ENCODE measurements around the gene CCP110. TPM values are rescaled to one million over a fixed set of nuclear protein-coding genes. Genes with fewer than 3 reads are reported as not detected.

CCP110 gene
- total RNA-seq = 10 to 100 TPM in 1 of 2 donors, 1 to 10 TPM in 1; 9.6 to 16.2 TPM

GRCh38 chr16:19523559-19524355 lies at the start of gene CCP110:
Gene CCP110, plus strand, starts transcription at chr16:19523942. Its CDS starts 3,940 bp downstream, at chr16:19527882.
- Histone ChIP-seq H3K27me3 (no peaks in the 10 kb centered on the region), H3K4me1 (peaks cover 37% of the 10 kb centered on the region), H3K36me3 (replicated peaks in 1 of 2; ENCODE audit: insufficient read depth in 1 of 2, low read depth in 2 of 2) (no peaks in the 10 kb centered on the region), H3K9me3 (no peaks in the 10 kb centered on the region), H3K4me3 (peak within 1 kb of the TSS; percentile 83 to 100), H3K27ac (peak within 1 kb of the TSS; percentile 14 to 70 (median 41))
- intact Hi-C loops (cut with DNase I) = no loop called here
- ATAC-seq (peak; percentile 90), DNase-seq (peak; percentile 96 to 98 (median 97))
- 1% methylated on average over 18 to 51 of the region's 51 CpGs for WGBS, 2 donors
- TF ChIP-seq POLR2A (IDR thresholded peaks at IDR 0.05) (peak in 2 of 3 donors; percentile 82 to 89), CTCF (IDR thresholded peaks at IDR 0.05) (no peak)

- H3K36me3 ChIP-seq (replicated peaks in 1 of 2; ENCODE audit: insufficient read depth in 1 of 2, low read depth in 2 of 2) = no peaks in the 10 kb centered on the region
- DNase-seq (no peak), ATAC-seq (no peak)
- intact Hi-C loops (cut with DNase I) = no loop called here
- H3K27ac ChIP-seq = no peak overlapping the region
- H3K4me3 ChIP-seq = no peak overlapping the region
- no peaks in the 10 kb centered on the region for H3K4me1 ChIP-seq
- no peaks in the 10 kb centered on the region for H3K9me3 ChIP-seq
- no peak for TF ChIP-seq POLR2A (IDR thresholded peaks at IDR 0.05)
- TF ChIP-seq CTCF (IDR thresholded peaks at IDR 0.05) = no peak
- H3K27me3 ChIP-seq = no peaks in the 10 kb centered on the region
- WGBS, 2 donors = 56 to 64% methylated on average over 3 to 5 of the region's 5 CpGs
Observed at GRCh38 chr16:19474617-19475016, 49.1 kb upstream of the CCP110 start.

- Histone ChIP-seq H3K27me3 (no peaks in the 10 kb centered on the region), H3K4me1 (no peaks in the 10 kb centered on the region), H3K4me3 (no peak overlapping the region), H3K9me3 (no peaks in the 10 kb centered on the region), H3K36me3 (replicated peaks in 1 of 2; ENCODE audit: insufficient read depth in 1 of 2, low read depth in 2 of 2) (no peaks in the 10 kb centered on the region), H3K27ac (no peak overlapping the region)
- WGBS, 2 donors = 79 to 82% methylated on average over 1 of the region's 1 CpG
- no peak for ATAC-seq
- no peak for TF ChIP-seq CTCF (IDR thresholded peaks at IDR 0.05)
- intact Hi-C loops (cut with DNase I) = no loop called here
- no peak for DNase-seq
Observed at GRCh38 chr16:19478505-19478904, 45.2 kb upstream of the CCP110 start.

- DNase-seq (no peak), ATAC-seq (no peak)
- WGBS, 2 donors = 60 to 65% methylated on average over 3 of the region's 3 CpGs
- Histone ChIP-seq H3K4me1 (no peaks in the 10 kb centered on the region), H3K4me3 (no peak overlapping the region), H3K36me3 (replicated peaks in 1 of 2; ENCODE audit: insufficient read depth in 1 of 2, low read depth in 2 of 2) (no peaks in the 10 kb centered on the region), H3K9me3 (no peaks in the 10 kb centered on the region), H3K27ac (no peak overlapping the region), H3K27me3 (no peaks in the 10 kb centered on the region)
- no peak for TF ChIP-seq POLR2A (IDR thresholded peaks at IDR 0.05)
- TF ChIP-seq CTCF (IDR thresholded peaks at IDR 0.05) = no peak
- intact Hi-C loops (cut with DNase I) = no loop called here
Observed at GRCh38 chr16:19479302-19479721, 44.4 kb upstream of the CCP110 start.

- Histone ChIP-seq H3K27ac (no peak overlapping the region), H3K36me3 (replicated peaks in 1 of 2; ENCODE audit: insufficient read depth in 1 of 2, low read depth in 2 of 2) (no peaks in the 10 kb centered on the region), H3K27me3 (no peaks in the 10 kb centered on the region), H3K9me3 (no peaks in the 10 kb centered on the region), H3K4me3 (no peak overlapping the region), H3K4me1 (no peaks in the 10 kb centered on the region)
- TF ChIP-seq POLR2A (IDR thresholded peaks at IDR 0.05) = no peak
- TF ChIP-seq CTCF (IDR thresholded peaks at IDR 0.05) = no peak
- intact Hi-C loops (cut with DNase I) = no loop called here
- DNase-seq (no peak), ATAC-seq (no peak)
- WGBS, 2 donors = 70 to 75% methylated on average over 2 of the region's 2 CpGs
Observed at GRCh38 chr16:19481296-19481695, 42.4 kb upstream of the CCP110 start.

Measured in body of pancreas (tissue), 4 donors.